ENCODE data around the gene KLHL1. TPM values are rescaled to one million over a fixed set of nuclear protein-coding genes. Genes with fewer than 3 reads are reported as not detected.
"Not testable (repeated sequence)": the region's sequence is repeated elsewhere in the genome, so short reads cannot be mapped to it uniquely, and the experiment has no call there.

The KLHL1 gene, protein sequence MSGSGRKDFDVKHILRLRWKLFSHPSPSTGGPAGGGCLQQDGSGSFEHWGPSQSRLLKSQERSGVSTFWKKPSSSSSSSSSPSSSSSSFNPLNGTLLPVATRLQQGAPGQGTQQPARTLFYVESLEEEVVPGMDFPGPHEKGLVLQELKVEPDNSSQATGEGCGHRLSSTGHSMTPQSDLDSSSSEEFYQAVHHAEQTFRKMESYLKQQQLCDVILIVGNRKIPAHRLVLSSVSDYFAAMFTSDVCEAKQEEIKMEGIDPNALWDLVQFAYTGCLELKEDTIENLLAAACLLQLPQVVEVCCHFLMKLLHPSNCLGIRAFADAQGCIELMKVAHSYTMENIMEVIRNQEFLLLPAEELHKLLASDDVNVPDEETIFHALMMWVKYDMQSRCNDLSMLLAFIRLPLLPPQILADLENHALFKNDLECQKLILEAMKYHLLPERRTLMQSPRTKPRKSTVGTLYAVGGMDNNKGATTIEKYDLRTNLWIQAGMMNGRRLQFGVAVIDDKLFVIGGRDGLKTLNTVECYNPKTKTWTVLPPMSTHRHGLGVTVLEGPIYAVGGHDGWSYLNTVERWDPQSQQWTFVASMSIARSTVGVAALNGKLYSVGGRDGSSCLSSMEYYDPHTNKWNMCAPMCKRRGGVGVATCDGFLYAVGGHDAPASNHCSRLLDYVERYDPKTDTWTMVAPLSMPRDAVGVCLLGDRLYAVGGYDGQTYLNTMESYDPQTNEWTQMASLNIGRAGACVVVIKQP
- total RNA-seq (not detected), polyA plus RNA-seq (not detected)

DNA sequence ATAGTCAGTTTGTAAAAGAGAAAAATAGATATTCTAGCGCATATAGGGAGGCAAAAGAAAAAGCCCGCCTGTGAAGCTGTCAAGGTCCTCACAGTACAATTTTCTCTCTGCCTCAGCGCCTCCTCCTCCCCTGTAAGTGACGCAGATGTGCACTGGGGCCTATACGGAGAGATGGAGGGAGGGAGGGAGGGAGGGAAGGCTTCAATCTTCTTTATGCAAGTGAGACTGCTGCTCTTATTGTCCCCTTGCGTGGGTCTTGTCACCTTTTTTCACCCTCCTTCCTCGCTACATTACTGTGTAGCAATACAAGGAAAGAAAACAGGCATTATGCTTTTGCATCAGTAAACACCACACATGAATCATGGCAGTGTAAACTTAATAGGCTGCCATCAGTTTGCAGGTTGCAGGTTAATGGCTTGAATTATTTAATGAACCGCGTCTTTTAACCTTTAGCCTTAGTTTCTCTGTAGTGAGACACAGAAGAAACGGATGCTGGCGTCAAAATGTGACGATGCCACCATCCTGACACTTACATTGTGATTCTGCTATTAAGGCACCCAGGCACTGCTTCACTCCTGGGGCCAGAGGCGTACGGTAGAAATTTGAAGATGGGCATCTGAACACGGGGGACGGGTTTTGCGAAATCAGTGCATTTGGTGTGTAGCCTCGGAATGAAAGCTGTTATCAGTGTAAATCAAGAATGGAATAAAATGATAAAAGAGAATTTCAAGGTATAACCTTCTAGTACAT lies at the start of gene KLHL1:
TSS of gene KLHL1 (minus strand) at position 97 of the 750 bp plus-strand sequence. CDS start 753 bp downstream, outside the sequence.
- Histone ChIP-seq H3K9ac (ENCODE audit: low read depth in 1 of 2, low read length in 2 of 2) (no peak within 1 kb of the TSS), H3K4me1 (ENCODE audit: control insufficient read depth in 4 of 4, insufficient read depth in 4 of 4, low read length in 3 of 4) (peaks cover 0 to 1% (median 0%) of the 10 kb centered on the region in 4 donors), H3K9me3 (ENCODE audit: control insufficient read depth in 4 of 4, low read length in 3 of 4) (no peaks in the 10 kb centered on the region), H3K27ac (ENCODE audit: low read depth in 1 of 2, low read length in 2 of 2) (no peak within 1 kb of the TSS), H3K36me3 (ENCODE audit: control insufficient read depth in 4 of 4, insufficient read depth in 3 of 4, low read depth in 1 of 4, low read length in 3 of 4) (no peaks in the 10 kb centered on the region), H3K4me3 (ENCODE audit: low read depth in 1 of 3, low read length in 3 of 3) (no peak within 1 kb of the TSS), H3K27me3 (ENCODE audit: control insufficient read depth in 4 of 4, insufficient read depth in 4 of 4, low read length in 3 of 4) (peaks cover 0 to 3% (median 0%) of the 10 kb centered on the region in 4 donors)
- DNase-seq (ENCODE audit: low spot score), result no peak
- TF ChIP-seq REST (IDR thresholded peaks at IDR 0.05), result no peak
- no peak for TF ChIP-seq NR2F2 (IDR thresholded peaks at IDR 0.05)
- TF ChIP-seq, protein P1, sequence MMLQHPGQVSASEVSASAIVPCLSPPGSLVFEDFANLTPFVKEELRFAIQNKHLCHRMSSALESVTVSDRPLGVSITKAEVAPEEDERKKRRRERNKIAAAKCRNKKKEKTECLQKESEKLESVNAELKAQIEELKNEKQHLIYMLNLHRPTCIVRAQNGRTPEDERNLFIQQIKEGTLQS (IDR thresholded peaks at IDR 0.05), result no peak
- no peak for TF ChIP-seq FOXA1 (IDR thresholded peaks at IDR 0.05)
- TF ChIP-seq, protein P2, sequence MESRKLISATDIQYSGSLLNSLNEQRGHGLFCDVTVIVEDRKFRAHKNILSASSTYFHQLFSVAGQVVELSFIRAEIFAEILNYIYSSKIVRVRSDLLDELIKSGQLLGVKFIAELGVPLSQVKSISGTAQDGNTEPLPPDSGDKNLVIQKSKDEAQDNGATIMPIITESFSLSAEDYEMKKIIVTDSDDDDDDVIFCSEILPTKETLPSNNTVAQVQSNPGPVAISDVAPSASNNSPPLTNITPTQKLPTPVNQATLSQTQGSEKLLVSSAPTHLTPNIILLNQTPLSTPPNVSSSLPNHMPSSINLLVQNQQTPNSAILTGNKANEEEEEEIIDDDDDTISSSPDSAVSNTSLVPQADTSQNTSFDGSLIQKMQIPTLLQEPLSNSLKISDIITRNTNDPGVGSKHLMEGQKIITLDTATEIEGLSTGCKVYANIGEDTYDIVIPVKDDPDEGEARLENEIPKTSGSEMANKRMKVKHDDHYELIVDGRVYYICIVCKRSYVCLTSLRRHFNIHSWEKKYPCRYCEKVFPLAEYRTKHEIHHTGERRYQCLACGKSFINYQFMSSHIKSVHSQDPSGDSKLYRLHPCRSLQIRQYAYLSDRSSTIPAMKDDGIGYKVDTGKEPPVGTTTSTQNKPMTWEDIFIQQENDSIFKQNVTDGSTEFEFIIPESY (IDR thresholded peaks at IDR 0.05), result no peak
- no peak for TF ChIP-seq HNF4G (IDR thresholded peaks at IDR 0.05)
- TF ChIP-seq HNF4A (conservative IDR thresholded peaks at IDR 0.05), result no peak
- TF ChIP-seq RXRA (IDR thresholded peaks at IDR 0.05), result no peak
- TF ChIP-seq, protein P3, sequence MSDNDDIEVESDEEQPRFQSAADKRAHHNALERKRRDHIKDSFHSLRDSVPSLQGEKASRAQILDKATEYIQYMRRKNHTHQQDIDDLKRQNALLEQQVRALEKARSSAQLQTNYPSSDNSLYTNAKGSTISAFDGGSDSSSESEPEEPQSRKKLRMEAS (IDR thresholded peaks at IDR 0.05), result no peak
- no peak for TF ChIP-seq RAD21 (IDR thresholded peaks at IDR 0.05)
- TF ChIP-seq TAF1 (conservative IDR thresholded peaks at IDR 0.05), result no peak
- no peak for TF ChIP-seq GABPA (IDR thresholded peaks at IDR 0.05 in 1 of 2, conservative IDR thresholded peaks at IDR 0.05 in 1 of 2)
- TF ChIP-seq FOXA2 (IDR thresholded peaks at IDR 0.05), result no peak
- no peak for TF ChIP-seq YY1 (IDR thresholded peaks at IDR 0.05)
- no peak for TF ChIP-seq EGR1 (IDR thresholded peaks at IDR 0.05; ENCODE audit: low read depth in 2 of 2)
- TF ChIP-seq SP1 (IDR thresholded peaks at IDR 0.05), result no peak
- WGBS, result 58% methylated on average over 18 of the region's 18 CpGs

- H3K9me3 ChIP-seq (ENCODE audit: control insufficient read depth in 4 of 4, low read length in 3 of 4); H3K27me3 ChIP-seq (ENCODE audit: control insufficient read depth in 4 of 4, insufficient read depth in 4 of 4, low read length in 3 of 4); H3K9ac ChIP-seq (ENCODE audit: low read depth in 1 of 2, low read length in 2 of 2); H3K4me3 ChIP-seq (ENCODE audit: low read depth in 1 of 3, low read length in 3 of 3); H3K4me1 ChIP-seq (ENCODE audit: control insufficient read depth in 4 of 4, insufficient read depth in 4 of 4, low read length in 3 of 4); H3K36me3 ChIP-seq (ENCODE audit: control insufficient read depth in 4 of 4, insufficient read depth in 3 of 4, low read depth in 1 of 4, low read length in 3 of 4); DNase-seq (ENCODE audit: low spot score); H3K27ac ChIP-seq (ENCODE audit: low read depth in 1 of 2, low read length in 2 of 2): not testable (repeated sequence)
- 84% methylated on average over 12 of the region's 12 CpGs for WGBS
These were observed 34.4 kb upstream of the KLHL1 start for GRCh38 chr13:70142658-70143057.

Measured in liver (tissue), 9 donors.